HG03520 (cell line): ENCODE data around the gene GPR22.

Experiments used
- ATAC-seq: cut with Tn5 transposase; IDR thresholded peaks from one replicate; pipeline ENCODE4 v1.9.1; 2021; ENCODE audit warnings: mild to moderate bottlenecking, moderate library complexity; ENCODE audit not compliant: unreplicated experiment

Gene GPR22, protein sequence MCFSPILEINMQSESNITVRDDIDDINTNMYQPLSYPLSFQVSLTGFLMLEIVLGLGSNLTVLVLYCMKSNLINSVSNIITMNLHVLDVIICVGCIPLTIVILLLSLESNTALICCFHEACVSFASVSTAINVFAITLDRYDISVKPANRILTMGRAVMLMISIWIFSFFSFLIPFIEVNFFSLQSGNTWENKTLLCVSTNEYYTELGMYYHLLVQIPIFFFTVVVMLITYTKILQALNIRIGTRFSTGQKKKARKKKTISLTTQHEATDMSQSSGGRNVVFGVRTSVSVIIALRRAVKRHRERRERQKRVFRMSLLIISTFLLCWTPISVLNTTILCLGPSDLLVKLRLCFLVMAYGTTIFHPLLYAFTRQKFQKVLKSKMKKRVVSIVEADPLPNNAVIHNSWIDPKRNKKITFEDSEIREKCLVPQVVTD

DNA sequence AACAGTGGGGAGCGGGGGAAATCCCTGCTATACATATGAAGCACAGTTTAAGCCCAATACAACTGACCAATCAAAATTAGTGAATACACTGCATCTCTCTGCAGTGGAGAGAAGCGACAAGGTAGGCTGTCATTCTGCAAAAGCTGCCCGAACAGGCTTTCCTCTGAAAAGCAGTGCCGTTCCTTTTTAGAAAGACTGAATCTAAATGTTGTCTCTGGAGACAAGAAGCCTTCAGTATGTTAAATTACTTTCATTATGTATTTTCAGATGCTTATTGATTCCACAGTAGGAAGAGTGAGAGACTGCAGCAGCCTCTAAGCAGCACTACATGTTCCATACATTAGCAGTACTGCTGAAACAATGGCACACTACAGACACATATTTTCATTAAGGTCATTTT, at the start of gene GPR22:
Gene GPR22 (plus strand): TSS at position 129 of the 400 bp plus-strand sequence. CDS start 4,004 bp downstream, outside the sequence.
- no peak for ATAC-seq

- no peak for ATAC-seq
Observed at GRCh38 chr7:107427462-107427861, 42.4 kb upstream of the GPR22 start.

DNA sequence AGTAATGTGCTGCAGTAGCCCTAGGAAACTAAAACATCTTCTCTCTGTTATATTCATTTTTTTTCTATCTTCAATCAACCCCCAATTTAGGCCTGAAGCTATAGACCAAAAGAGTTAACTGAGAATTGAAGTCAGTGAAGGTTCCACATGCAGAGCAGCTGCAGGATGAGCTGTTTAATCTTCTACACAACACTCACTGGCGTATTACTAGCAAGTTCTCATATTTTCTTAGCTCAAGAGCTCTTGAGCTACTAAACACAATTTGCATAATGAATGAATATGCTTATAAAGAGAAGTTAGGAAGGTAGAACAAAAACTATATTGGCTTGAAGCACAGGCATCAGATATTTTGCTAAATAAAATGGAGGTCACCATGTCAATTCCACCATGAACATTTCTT, 41.2 kb upstream of the GPR22 start:
- ATAC-seq: no peak

DNA sequence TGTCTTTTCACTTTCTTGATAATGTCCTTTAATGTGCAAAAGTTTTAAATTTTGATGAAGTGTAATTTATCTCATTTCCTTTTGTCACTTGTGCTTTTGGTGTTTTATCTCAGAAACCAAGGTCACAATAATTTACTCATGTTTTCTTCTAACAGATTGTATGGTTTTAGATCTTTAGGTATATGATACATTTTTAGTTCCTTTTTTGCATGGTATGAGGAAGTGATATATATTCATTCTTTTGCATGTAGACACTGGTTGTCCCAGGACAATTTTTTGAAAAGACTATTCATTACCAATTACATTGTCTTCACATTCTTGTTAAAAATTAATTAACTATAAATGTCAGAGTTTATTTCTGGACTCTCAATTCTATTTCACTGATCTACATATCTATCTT, 39.8 kb upstream of the GPR22 start:
- no peak for ATAC-seq

DNA sequence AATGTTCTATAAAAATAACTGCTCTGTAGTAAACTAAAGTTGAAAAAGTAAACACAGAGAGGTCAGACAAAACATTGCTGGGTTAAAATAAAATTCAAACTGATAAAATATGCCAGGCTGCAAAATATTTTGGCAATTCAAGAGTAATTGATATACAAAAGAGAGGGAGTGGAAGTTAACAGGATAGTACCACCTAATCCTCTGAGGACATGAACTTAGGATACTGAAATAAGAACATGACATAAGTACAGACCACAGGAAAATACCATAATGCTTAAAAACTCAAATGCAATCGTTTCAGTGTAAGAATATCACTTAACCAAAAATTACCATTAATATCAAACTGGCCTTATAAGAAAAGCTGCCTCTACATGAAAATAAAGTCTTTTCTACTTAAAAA, 37.6 kb upstream of the GPR22 start:
- no peak for ATAC-seq

- no peak for ATAC-seq
Observed at GRCh38 chr7:107435749-107436148, 34.1 kb upstream of the GPR22 start.

DNA sequence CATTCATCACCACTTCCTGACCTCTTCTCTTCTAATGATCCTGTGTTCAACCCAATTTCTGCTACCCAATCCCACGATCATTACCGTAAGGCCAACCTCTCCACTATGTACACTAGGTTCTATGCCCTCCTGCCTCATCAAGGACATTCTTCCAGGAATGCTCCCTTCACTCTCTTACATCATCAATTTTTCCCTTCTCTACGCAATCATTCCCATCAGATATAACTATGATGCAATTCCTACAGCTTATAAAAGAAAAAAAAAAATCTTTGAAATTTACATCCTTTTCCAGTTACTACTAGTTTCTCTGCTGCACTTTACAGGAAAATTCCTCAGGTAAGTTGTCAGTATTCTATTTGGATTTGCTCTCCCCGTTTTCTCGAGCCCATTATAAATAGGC, 30.8 kb upstream of the GPR22 start:
- ATAC-seq: no peak

- no peak for ATAC-seq
Observed at GRCh38 chr7:107441581-107442422, 28.1 kb upstream of the GPR22 start.

GRCh38 chr7:107442678-107443077, 27.2 kb upstream of the GPR22 start:
- ATAC-seq: no peak

DNA sequence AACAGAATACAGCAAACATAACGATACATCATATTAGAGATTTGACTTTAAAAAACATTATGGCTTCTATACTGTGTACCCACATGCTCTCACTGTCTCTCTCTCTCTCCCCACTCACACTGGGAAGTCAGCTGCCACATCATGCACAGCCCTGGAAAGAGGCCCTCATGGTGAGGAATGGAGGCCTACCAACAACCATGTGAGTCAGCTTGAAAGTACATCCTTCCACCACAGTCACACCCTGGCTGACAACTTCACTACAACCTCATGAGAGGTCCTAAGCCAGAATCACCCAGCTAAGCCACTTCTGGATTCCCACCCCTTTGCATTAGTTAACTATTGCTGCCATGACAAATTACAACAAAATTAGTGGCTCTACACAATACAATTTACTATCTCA, 23.3 kb upstream of the GPR22 start:
- ATAC-seq: no peak

DNA sequence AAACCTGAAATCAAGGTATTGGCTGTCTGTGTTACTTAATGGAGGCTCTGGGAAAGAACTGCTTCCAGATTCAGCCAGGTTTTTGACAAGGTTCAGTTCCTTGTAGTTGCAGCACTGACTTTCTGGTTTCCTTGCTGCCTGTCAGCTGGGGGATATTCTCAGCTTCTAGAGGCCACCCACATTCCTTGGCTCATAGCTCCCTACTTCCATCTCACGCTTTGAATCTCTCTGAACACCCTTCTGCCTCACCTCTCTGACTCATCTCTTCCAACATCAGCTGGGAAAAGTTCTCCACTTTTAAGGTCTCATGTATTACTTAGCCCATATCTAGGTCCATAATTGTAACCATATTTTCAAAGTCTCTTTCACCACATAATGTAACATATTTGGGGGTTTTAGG, 22.9 kb upstream of the GPR22 start:
- ATAC-seq: no peak

GRCh38 chr7:107450970-107451369, 18.9 kb upstream of the GPR22 start:
- no peak for ATAC-seq

GRCh38 chr7:107453388-107453787, 16.5 kb upstream of the GPR22 start:
- ATAC-seq: no peak

- no peak for ATAC-seq
Observed at GRCh38 chr7:107461938-107462533, 7.8 kb upstream of the GPR22 start.

- no peak for ATAC-seq
Observed at GRCh38 chr7:107463139-107464078, 6.4 kb upstream of the GPR22 start.

DNA sequence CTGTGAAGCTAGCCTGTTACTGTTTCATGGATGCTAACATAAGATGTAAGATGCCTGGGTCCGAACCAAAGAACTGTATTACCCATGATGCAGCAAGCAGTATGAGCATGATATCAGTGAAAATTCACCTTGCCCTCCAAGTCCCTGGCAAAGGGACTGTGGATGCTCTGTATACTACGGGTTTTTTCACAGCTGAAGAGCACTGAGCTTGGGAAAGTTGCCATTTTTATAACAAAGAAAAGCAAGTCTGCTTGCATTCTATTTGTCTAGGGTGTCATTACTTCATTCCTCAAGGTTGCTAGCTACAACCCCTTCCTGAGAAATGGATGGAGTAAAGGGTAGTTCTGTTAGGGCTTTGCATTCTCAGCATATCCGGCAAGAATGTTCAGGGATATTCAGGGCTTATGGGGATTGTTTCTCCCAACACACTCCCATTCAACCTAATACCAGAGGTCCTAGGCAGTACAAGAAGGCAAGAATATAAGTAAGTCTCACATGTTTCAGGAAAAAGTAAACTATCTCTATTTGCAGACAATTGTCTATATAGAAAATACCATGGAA, 5.1 kb upstream of the GPR22 start:
- no peak for ATAC-seq

DNA sequence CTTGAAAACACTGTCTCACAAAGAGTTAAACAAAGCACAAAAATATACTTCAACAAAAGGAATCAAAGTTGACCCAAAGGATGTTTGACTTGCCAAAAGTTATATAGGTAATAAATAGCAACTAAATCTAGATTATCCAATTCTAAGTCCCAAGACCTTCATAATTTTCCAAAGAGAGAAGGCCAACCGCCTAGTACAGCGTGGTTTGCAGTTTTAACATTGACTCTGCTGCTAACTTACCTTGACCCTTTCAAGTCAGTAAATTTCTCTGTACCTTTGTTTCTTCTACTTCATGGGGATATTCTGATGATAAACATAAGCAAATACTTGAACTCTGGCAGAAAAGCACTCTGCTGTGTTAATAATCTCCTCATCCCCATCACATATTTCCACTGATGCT, 1.9 kb upstream of the GPR22 start:
- no peak for ATAC-seq

GRCh38 chr7:107468824-107469223, 1.0 kb upstream of the GPR22 start:
- no peak for ATAC-seq

DNA sequence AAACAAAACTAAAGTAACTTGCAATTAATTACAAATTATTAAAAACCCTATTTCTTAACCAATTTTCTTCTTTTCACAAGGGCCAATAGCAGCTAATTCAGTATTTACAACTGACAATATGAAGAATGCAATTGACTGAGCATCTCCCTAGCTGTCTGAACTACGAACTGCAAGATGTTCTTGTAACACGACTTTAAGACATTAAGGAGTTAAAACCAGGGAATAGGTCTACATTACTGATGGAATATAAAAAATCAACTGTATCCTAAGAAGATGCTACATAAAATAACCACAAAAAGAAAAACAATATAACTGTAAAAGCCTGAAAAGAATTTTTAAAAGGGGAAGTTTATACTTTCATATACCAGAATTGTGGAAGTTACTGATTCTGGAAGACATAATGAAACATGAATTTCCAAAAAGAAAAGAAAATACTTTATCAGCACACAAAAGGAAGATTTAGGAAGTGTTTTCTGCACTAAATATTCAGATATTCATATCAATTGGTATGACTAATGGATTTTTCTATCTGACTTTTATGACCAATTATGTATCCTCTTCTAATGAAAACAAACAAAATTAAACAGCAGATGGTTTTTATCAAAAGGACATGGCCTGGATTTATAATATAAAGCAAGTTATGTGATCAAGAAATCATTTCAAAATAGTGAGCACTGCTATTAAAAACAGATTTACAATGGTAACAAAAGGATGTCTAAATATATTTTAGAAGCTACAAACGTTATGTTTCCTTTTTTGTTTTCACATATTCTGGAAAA, 1.6 kb downstream of the GPR22 start:
- no peak for ATAC-seq
